HG03378 (cell line): ENCODE data around the gene MZB1.
"Not testable (repeated sequence)": the region's sequence is repeated elsewhere in the genome, so short reads cannot be mapped to it uniquely, and the experiment has no call there.

Experiments
- ATAC-seq: cut with Tn5 transposase; IDR thresholded peaks from one replicate; pipeline ENCODE4 v1.9.1; 2021; ENCODE audit warnings: mild to moderate bottlenecking, moderate library complexity; ENCODE audit not compliant: unreplicated experiment

Gene MZB1

DNA sequence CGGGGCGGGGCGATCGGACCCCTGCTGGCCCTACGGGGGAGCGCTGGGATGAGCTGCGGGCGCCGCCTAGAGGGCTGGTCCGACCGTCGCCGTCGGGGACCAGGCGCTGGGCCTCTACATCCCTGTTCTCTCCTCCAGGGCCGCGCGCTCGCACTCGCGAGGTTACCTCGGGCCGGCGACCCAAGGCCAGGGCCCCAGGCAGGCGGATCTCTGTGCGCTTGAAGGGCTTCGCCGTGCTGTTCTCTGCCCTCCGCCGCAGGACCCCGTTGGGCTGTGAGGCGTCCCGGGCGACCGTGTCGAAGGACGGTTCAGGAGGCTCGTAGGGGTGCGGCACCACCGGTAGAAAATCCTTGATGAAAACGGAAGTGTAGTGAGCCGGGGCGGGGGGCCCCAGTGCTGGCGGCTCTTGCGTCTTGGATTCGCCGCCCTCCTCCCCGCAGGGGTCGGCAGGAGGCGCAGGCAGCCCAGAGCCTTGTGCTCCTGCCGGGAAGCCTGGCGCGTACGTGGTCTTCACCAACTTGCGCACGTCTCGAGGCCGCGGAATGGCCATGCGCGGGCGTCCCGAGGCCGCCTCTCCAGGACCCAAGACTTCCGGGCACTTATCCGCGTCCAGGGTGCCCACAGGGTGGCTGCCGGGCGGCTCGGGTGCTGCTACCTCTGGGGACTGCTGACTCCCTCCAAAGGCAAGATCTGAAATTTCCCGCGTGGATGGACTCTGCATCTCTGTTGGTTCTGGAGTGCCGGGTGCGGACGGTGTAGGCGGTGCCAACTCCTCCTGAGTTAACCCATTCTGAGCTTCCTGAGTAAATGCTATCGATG, 3.2 kb upstream of the MZB1 start:
- ATAC-seq = peak; percentile 37

DNA sequence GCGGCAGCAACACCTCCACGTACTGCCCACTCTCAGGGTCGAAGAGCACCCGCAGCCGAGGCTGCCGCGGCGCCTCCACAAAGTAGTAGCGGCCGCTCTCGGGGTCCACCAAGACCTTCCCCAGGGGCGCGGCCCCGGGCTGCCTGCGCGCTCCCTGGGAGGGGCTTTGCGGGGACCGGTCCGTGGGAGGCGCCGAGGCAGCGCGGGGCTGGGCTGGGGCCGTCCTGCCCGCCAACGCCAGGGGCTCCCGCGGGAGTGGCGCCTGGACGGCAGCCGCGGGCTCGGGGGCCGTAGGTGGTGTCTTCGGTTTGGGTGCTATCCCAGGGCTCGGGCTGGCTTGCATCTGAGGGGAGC, 2.6 kb upstream of the MZB1 start:
- no peak for ATAC-seq

- no peak for ATAC-seq
These were observed 2.0 kb upstream of the MZB1 start for GRCh38 chr5:139391570-139392323.

GRCh38 chr5:139390639-139391569, 1.2 kb upstream of the MZB1 start:
- ATAC-seq = no peak

DNA sequence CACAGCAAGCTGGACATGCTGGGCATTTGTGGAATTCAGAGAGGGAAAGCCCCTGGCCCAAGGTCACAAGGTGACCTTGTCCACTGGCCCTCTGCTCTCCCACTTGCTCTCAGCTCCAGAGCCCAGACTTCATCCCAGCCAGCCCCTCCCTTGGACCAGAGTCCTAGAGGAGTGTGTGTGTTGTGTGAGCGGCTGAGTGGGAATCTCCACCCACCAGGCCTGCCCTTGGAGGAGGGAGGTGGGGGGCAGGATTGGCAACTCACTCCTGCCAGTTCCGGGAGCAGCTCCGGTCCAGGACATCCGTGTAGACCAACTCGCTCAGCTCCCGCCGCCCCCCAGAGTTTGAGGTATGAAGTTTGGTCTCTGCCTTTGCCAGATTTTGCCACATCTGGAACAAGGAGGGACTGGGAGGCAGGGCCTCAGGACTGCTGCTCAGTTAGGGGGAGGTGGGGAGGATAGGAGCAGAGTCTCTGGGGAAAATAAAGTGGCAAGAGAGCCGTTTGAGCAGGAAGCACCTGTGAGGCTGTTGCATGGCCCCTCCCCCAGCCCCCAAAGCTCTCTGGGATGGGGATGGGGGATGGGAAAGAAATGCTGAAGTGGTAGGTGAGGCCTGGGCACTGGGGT, 1.4 kb downstream of the MZB1 start:
- no peak for ATAC-seq

DNA sequence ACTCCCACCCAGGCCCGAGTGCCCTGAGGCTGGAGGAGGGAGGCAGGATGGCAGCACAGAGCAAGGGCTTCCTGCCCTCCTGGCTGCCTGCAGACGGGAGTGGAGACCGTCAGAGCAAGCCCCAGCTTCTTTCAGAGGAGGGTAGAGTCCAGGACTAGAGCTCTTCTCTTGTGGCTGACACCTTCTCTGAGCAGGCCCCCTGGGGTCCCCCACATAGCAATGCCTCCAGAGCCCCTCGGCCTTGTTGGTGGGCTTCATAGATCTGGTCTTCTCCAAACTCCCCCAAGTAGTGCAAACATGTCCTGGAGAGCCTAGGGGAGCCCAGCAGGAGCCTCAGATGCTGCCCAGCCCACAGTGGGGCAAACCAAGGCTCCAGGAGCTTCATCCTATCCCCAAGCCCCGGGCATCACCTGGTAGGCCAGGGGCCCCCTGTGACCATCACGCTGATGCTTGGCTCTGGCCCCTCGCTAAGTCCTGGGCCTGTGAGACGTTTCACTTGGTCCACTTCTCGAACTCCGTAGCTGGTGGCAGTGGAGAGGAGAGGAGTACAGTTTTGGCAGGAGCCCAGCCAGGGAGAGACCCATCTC, 2.0 kb downstream of the MZB1 start:
- ATAC-seq = no peak

DNA sequence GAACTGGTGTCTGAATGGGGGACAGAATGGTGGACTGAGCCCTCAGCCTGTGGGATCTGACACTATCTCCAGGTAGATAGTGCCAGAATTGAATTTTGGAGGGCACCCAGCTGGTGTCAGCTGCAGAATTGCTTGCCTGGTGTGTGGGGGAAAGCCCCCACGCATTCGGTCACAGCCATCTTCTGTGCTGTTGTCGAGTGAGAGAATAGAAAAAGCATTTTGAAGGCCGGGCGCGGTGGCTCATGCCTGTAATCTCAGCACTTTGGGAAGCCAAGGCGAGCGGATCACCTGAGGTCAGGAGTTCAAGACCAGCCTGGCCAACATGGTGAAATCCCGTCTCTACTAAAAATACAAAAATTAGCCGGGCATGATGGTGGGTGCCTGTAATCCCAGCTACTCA, 2.8 kb downstream of the MZB1 start:
- ATAC-seq = not testable (repeated sequence)

GRCh38 chr5:139386050-139386438, 3.7 kb downstream of the MZB1 start:
- ATAC-seq = no peak

GRCh38 chr5:139385061-139386049, 4.4 kb downstream of the MZB1 start:
- ATAC-seq = no peak

GRCh38 chr5:139384591-139385051, 5.1 kb downstream of the MZB1 start:
- no peak for ATAC-seq

- ATAC-seq = no peak
These were observed 5.6 kb downstream of the MZB1 start for GRCh38 chr5:139383993-139384590.

GRCh38 chr5:139383275-139383992, 6.3 kb downstream of the MZB1 start, which contains the start of gene SLC23A1:
SLC23A1 (minus strand) TSS chr5:139383297; CDS start chr5:139383253, 44 bp downstream.
- ATAC-seq = no peak

GRCh38 chr5:139382807-139383206, 6.9 kb downstream of the MZB1 start:
- no peak for ATAC-seq

- no peak for ATAC-seq
These were observed 7.6 kb downstream of the MZB1 start for GRCh38 chr5:139381837-139382761.

GRCh38 chr5:139379626-139380449, 9.9 kb downstream of the MZB1 start:
- no peak for ATAC-seq

DNA sequence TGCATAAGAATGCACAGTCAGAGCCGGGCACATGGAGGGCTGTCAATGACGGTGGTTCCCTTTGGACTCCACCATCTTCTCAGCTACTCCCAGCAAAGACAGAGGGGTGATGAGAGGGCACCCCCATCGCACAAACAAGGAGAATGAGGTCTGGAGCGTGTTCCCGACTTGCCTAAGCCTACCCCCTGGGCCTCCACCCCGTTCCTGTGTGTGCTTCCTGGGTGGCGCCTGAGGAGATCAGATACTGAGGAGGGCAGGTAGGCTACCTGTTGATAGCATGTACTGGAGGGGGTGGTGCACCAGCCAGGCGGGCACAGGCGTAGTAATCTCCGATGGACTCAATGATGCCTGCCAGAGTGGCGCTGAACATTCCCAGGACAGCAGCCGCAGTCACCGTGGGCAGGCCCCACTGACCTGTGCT, 10.8 kb downstream of the MZB1 start:
- ATAC-seq = no peak
